Ovary (tissue), 3 donors: ENCODE results near the gene UROC1.

ENCODE experiments used
- POLR2A ChIP-seq: fragments of 450-650 bp; IDR thresholded peaks from one replicate; pipeline ENCODE4 v1.6.1; 2017; ENCODE audit warnings: antibody characterized with exemption, mild to moderate bottlenecking, moderate library complexity
- TF ChIP-seq, protein P1 (sequence below), 3 donors: fragments of 450-650 bp in 2 of 3; fragments of 200-600 bp in 1 of 3; IDR thresholded peaks; one replicate each; pipeline versions ENCODE4 v1.5.1 to v1.8.0; 2016 to 2022; ENCODE audit warnings: antibody characterized with exemption in 3 of 3, mild to moderate bottlenecking in 1 of 3
- donor health status: DM: no; HTN: no; CAD: no.

DNA sequence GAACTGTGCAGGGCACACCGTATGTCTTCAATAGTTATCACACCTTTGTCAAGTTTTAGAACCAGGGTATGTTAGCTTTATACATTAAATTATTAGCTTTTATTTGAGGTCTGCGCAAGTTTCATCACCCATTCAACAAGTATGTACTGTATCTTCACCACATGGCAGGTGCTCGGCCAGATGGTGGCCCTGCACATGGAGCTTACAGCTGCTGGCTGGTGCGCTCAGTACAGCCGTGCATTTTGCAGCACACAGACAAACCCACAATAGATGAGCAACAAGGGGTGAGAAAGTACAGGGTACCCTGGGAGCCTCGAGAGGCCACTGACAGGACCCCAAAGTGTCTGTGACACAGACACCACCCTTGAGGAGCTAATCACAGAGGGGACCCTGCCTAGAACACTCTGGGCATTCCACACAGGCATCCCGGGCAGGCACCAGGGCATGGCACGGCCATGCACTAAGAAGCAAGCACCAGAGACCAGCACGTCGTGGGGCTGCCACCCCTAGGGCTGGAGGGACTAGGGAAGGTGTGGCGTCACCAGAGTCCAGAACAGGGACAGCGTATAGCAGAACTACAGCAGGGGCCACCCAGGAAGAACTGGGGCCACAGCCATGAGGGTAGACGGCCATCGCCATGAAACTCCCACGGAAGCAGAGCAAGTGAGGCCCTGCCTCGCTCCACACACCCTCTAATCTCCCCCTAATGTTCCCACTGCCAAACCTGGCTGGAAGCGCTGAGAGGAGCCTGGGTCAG, 69.3 kb downstream of the UROC1 start:
- TF ChIP-seq, protein P1, sequence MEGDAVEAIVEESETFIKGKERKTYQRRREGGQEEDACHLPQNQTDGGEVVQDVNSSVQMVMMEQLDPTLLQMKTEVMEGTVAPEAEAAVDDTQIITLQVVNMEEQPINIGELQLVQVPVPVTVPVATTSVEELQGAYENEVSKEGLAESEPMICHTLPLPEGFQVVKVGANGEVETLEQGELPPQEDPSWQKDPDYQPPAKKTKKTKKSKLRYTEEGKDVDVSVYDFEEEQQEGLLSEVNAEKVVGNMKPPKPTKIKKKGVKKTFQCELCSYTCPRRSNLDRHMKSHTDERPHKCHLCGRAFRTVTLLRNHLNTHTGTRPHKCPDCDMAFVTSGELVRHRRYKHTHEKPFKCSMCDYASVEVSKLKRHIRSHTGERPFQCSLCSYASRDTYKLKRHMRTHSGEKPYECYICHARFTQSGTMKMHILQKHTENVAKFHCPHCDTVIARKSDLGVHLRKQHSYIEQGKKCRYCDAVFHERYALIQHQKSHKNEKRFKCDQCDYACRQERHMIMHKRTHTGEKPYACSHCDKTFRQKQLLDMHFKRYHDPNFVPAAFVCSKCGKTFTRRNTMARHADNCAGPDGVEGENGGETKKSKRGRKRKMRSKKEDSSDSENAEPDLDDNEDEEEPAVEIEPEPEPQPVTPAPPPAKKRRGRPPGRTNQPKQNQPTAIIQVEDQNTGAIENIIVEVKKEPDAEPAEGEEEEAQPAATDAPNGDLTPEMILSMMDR (IDR thresholded peaks at IDR 0.05): no peak
- TF ChIP-seq POLR2A: no peak
